ENCODE data around the gene SLAMF1.
"Not testable (repeated sequence)": the region's sequence is repeated elsewhere in the genome, so short reads cannot be mapped to it uniquely, and the experiment has no call there.

SLAMF1 gene

DNA sequence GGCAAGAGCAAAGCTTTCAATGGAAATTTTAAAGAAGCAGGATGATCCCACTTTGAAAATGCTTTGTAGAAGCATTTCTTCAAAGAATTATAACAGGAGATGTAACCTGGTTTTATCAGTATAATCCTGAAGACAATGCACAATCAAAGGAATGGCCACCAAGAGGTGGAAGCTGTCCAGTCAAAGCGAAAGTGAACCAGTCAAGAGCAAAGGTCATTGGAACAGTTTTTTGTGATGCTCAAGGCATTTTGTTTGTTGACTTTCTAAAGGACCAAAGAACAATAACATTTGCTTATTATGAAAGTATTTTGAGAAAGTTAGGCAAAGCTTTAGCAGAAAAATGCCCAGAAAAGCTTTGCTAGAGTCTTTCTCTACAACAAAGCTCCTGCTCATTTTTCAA is 62.1 kb downstream of the SLAMF1 start:
- DNase-seq = no peak

GRCh38 chr1:160582976-160583375 is 63.9 kb downstream of the SLAMF1 start:
- not testable (repeated sequence) for DNase-seq

GRCh38 chr1:160581961-160582360 is 64.9 kb downstream of the SLAMF1 start:
- DNase-seq = no peak

DNA sequence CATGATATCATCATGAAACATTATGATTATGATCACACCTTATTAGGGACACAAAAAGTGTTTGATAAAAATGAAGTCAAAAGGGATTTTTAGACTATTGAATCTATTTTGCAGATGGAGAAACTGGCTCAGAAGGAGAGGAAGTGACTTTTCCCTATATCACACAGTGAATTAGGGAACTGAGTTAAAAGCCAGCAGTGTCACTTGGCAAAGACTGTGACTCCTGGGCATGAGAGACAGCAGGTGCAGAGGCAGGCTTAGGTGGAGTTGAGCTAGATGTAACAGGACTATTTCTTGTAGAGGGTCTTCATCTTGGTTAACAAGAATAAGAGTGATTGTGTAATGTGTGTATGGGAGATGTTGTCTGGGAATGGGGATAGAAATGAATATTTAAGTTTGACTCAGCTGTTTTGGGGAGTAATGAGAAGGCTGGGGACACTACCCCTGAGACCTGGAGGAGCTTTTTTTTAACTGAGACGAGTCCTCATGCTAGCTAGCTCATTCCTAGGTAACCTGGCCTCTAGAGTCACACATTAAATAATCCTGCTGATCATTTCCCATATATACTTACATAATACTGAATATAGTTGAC is 66.5 kb downstream of the SLAMF1 start:
- DNase-seq = no peak

- DNase-seq = no peak
Measured at GRCh38 chr1:160579216-160579701, 67.6 kb downstream of the SLAMF1 start, which contains the start of gene CD84. TSS of gene CD84 (minus strand) at chr1:160579496. CDS start at chr1:160579437, 59 bp downstream.

- DNase-seq = no peak
Measured at GRCh38 chr1:160578525-160579191, 68.2 kb downstream of the SLAMF1 start.

DNA sequence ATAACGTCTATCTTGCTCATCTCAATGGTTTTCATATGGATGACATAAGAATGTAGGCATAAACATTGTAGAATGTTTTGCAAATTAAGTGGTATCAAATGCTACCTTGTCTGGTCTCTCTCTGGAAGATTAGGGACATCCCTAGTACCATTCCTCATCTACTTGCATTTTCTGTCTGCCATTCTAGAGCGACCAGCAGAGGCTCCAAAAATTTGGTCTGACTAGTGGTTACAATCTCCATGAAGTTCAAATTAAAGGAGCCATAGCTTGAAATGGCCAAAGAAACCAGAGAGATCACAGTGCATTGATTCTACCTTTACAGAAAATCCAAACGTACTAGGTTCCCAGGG is 68.7 kb downstream of the SLAMF1 start:
- DNase-seq = no peak

GRCh38 chr1:160577671-160578070 is 69.2 kb downstream of the SLAMF1 start:
- no peak for DNase-seq

DNA sequence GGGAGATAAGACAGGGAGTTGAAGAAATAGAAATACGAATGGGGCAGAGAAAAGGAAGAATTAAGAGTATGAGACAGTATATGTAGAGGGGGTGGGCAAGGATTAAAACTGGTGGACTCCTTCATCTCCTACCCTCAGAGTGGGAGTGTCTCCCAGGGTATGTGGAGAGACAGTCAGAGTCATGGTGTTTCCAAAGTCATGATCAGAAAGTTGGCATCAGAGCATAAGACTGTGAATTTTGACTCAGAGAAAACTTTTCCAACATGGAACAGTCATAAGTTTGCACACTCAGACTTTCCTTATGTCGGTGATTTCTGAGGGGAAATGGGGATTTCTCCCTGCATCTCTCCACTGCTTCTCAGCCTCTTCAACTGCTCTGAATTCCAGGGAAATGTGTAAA is 70.0 kb downstream of the SLAMF1 start:
- no peak for DNase-seq

DNA sequence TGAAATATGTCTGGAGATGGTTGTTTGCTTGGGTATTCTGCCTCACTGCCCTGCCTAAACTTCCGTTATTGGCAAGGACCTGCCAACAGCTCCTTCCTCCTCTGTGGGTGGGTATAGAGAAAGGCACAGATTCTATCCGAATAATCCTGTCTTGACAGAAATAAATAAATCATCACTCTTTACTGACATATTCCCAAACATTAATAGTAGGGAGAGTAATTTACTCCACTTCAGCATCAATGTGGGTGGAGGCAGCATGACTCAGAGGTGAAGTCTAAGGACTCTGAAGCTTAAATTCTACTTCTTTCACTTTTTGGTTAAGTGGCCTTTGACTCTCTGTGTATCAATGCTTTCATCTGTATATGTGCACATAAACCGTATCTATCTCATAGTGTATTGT is 70.5 kb downstream of the SLAMF1 start:
- no peak for DNase-seq

GRCh38 chr1:160575112-160575664 is 71.7 kb downstream of the SLAMF1 start:
- DNase-seq = no peak

GRCh38 chr1:160570840-160571239 is 76.0 kb downstream of the SLAMF1 start:
- DNase-seq = no peak

- no peak for DNase-seq
Measured at GRCh38 chr1:160569806-160570205, 77.0 kb downstream of the SLAMF1 start.

GRCh38 chr1:160567858-160568682 is 78.8 kb downstream of the SLAMF1 start:
- DNase-seq = no peak

GRCh38 chr1:160567341-160567740 is 79.5 kb downstream of the SLAMF1 start:
- no peak for DNase-seq

GRCh38 chr1:160565564-160565963 is 81.3 kb downstream of the SLAMF1 start:
- no peak for DNase-seq

DNA sequence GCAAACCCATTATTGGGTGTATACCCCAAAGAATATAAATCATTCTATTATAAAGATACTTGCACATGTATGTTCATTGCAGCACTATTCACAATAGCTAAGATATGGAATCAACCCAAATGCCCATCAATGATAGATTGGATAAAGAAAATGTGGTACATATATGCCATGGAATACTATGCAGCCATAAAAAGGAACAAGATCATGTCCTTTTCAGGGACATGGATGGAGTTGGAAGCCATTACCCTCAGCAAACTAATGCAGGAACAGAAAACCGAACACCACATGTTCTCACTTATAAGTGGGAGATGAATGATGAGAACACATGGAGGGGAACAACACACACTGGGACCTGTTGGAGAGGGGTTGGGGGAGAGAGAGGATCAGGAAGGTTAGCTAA is 83.6 kb downstream of the SLAMF1 start:
- DNase-seq = not testable (repeated sequence)

DNA sequence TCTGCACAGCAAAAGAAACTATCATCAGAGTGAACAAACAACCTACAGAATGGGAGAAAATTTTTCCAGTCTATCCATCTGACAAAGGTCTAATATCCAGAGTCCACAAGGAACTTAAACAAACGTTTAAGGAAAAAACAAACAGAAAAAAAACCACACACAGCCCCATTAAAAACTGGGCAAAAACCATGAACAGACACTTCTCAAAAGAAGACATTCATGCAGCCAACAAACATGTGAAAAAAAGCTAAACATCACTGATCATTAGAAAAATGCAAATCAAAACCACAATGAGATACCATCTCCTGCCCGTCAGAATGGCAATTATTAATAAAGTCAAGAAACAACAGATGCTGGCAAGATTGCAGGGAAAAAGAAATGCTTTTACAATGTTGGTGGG is 84.1 kb downstream of the SLAMF1 start:
- DNase-seq = not testable (repeated sequence)

- DNase-seq = no peak
Measured at GRCh38 chr1:160560806-160561205, 86.0 kb downstream of the SLAMF1 start.

DNA sequence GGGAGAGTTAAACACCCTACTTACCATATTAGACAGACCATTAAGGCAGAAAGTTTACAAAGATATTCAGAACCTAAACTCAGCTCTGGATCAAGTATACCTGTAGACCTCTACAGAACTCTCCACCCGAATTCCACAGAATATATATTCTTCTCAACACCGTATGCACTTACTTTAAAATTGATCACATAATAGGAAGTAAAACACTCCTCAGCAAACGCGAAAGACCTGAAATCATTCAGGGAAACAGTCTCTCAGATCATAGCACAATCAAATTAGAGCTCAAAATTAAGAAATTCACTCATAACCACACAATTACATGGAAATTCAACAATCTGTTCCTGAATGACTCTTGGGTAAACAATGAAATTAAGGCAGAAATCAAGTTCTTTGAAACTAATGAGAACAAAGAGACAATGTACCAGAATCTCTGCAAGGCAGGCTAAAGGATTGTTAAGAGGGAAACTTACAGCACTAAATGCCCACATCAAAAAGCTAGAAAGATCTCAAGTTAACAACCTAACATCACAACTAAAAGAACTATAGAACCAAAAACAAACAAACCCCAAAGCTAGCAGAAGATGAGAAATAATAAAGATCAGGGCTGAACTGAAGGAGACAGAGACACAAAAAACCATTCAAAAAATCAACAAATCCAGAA is 86.7 kb downstream of the SLAMF1 start:
- DNase-seq = no peak

- not testable (repeated sequence) for DNase-seq
Measured at GRCh38 chr1:160559437-160559836, 87.4 kb downstream of the SLAMF1 start.

DNA sequence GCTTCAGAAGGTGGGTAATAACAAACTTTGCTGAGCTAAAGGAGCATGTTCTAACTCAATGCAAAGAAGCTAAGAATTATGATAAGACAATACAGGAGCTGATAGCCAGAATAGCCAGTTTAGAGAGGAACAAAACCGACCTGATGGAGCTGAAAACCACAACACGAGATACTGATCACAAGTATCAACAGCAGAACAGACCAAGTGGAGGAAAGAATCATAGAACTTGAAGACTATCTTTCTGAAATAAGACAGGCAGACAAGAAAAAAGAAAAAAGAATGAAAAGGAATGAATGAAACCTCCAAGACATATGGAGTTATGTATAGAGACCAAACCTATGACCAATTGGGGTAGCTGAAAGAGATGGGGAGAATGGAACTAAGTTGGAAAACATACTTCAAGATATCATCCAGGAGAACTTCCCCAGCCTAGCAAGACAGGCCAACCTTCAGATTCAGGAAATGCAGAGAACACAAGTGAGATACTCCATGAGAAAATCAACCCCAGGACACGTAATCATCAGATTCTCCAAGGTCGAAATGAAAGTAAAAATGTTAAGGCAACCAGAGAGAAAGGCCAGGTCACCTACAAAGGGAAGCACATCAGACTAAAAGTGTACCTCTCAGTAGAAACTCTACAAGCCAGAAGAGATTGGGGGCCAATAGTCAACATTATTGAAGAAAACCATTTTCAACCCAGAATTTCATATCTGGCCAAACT is 88.0 kb downstream of the SLAMF1 start:
- no peak for DNase-seq

Measured in NCI-H1436 treated with DMSO at 0.1 percent for 48 hours (cell line).